WTC11 (cell line): ENCODE data around the gene PGM2L1. TPM values are rescaled to one million over a fixed set of nuclear protein-coding genes. Genes with fewer than 3 reads are reported as not detected.

ENCODE experiments used
- ATAC-seq: fragments of 200-7000 bp; cut with Tn5 transposase; 2 replicates; pipeline ENCODE4 v1.10.0; 2021; ENCODE audit warnings: mild to moderate bottlenecking, moderate library complexity
- CTCF ChIA-PET: fragments of 300-600 bp; sonication (Branson Sonifier 250); formaldehyde crosslinking; loops from one replicate; lab custom pipeline; 2021; ENCODE audit warnings: antibody characterized with exemption; lab: Charles Lee
- POLR2A ChIA-PET: fragments of 350-600 bp; sonication (Branson Sonifier 250); formaldehyde crosslinking; loops from one replicate; lab custom pipeline; 2021; ENCODE audit warnings: antibody characterized with exemption; lab: Charles Lee
- DNase-seq: peaks from one replicate; pipeline ENCODE4 v3.0.0; 2021; ENCODE audit warnings: low spot score
- H3K27ac Mint-ChIP-seq: 2 replicates; pipeline ENCODE4 v1.8.0; 2021; ENCODE audit warnings: mixed read lengths
- H3K27me3 Mint-ChIP-seq: 2 replicates; pipeline ENCODE4 v1.8.0; 2021; ENCODE audit warnings: low read depth, mild to moderate bottlenecking, moderate library complexity, mixed read lengths
- H3K36me3 Mint-ChIP-seq: 2 replicates; pipeline ENCODE4 v1.8.0; 2021; ENCODE audit warnings: mixed read lengths
- H3K4me1 Mint-ChIP-seq: 2 replicates; pipeline ENCODE4 v1.8.0; 2022; ENCODE audit warnings: mixed read lengths
- H3K4me3 Mint-ChIP-seq: 2 replicates; pipeline ENCODE4 v1.8.0; 2021; ENCODE audit warnings: mild to moderate bottlenecking, moderate library complexity, mixed read lengths
- H3K9me3 Mint-ChIP-seq: 2 replicates; pipeline ENCODE4 v1.8.0; 2021; ENCODE audit warnings: mixed read lengths
- ATF2 ChIP-seq: sonication (generic); formaldehyde crosslinking; IDR thresholded peaks from 2 replicates; pipeline ENCODE4 v1.8.1; 2022; ENCODE audit warnings: low read depth, missing genetic modification reagents, borderline replicate concordance
- ESRRA ChIP-seq: sonication (generic); formaldehyde crosslinking; IDR thresholded peaks from 2 replicates; pipeline ENCODE4 v1.8.1; 2022; ENCODE audit warnings: mild to moderate bottlenecking, missing genetic modification reagents, borderline replicate concordance
- GABPB1 ChIP-seq: sonication (generic); formaldehyde crosslinking; IDR thresholded peaks from 2 replicates; pipeline ENCODE4 v1.8.1; 2023; ENCODE audit warnings: mild to moderate bottlenecking, missing genetic modification reagents
- GRHL2 ChIP-seq: fragments of 250-450 bp; sonication (Bioruptor Pico); IDR thresholded peaks from 2 replicates; pipeline ENCODE4 v1.8.0; 2022; ENCODE audit warnings: mild to moderate bottlenecking, moderate library complexity; ENCODE audit not compliant: insufficient replicate concordance, severe bottlenecking
- GTF2I ChIP-seq: fragments of 250-450 bp; sonication (Bioruptor Pico); conservative IDR thresholded peaks from 2 replicates; pipeline ENCODE4 v1.4.0; 2021; ENCODE audit warnings: mild to moderate bottlenecking
- HMGA2 ChIP-seq: fragments of 250-450 bp; sonication (Bioruptor Pico); IDR thresholded peaks from 2 replicates; pipeline ENCODE4 v1.4.0; 2021; ENCODE audit warnings: mild to moderate bottlenecking, moderate library complexity
- JAZF1 ChIP-seq: fragments of 250-450 bp; sonication (Bioruptor Pico); IDR thresholded peaks from 2 replicates; pipeline ENCODE4 v1.9.0; 2021; ENCODE audit warnings: moderate library complexity, mild to moderate bottlenecking, inconsistent platforms
- NFYB ChIP-seq: sonication (generic); formaldehyde crosslinking; conservative IDR thresholded peaks from 2 replicates; pipeline ENCODE4 v1.8.0; 2022; ENCODE audit warnings: low read depth, missing genetic modification reagents
- NR2C2 ChIP-seq: sonication (generic); formaldehyde crosslinking; IDR thresholded peaks from 2 replicates; pipeline ENCODE4 v1.8.0; 2022; ENCODE audit warnings: mild to moderate bottlenecking, missing genetic modification reagents
- PRDM15 ChIP-seq: sonication (generic); formaldehyde crosslinking; IDR thresholded peaks from 2 replicates; pipeline ENCODE4 v1.8.0; 2022; ENCODE audit warnings: missing genetic modification reagents
- SMAD3 ChIP-seq: sonication (generic); formaldehyde crosslinking; IDR thresholded peaks from 2 replicates; pipeline ENCODE4 v1.8.0; 2022; ENCODE audit warnings: missing genetic modification reagents, mild to moderate bottlenecking, borderline replicate concordance
- SOX15 ChIP-seq: fragments of 250-450 bp; sonication (Bioruptor Pico); IDR thresholded peaks from 2 replicates; pipeline ENCODE4 v1.9.0; 2021; ENCODE audit warnings: mild to moderate bottlenecking
- USF1 ChIP-seq: sonication (generic); formaldehyde crosslinking; IDR thresholded peaks from 2 replicates; pipeline ENCODE4 v1.8.0; 2022; ENCODE audit warnings: mild to moderate bottlenecking, missing genetic modification reagents
- ZNF121 ChIP-seq: sonication (generic); formaldehyde crosslinking; IDR thresholded peaks from 2 replicates; pipeline ENCODE4 v1.8.0; 2023; ENCODE audit warnings: missing genetic modification reagents
- ZNF423 ChIP-seq: fragments of 250-450 bp; sonication (Bioruptor Pico); IDR thresholded peaks from 2 replicates; pipeline ENCODE4 v2.1.2; 2022; ENCODE audit warnings: mild to moderate bottlenecking, moderate library complexity
- total RNA-seq: library from RNA; stranded (reverse); gene quantifications from 3 replicates; pipeline ENCODE4 v1.2.3, GENCODE V29; 2021
- TF ChIP-seq, protein P1 (sequence below): sonication (generic); formaldehyde crosslinking; IDR thresholded peaks from 2 replicates; pipeline ENCODE4 v1.8.1; 2023; ENCODE audit warnings: mild to moderate bottlenecking, moderate library complexity, missing genetic modification reagents
- TF ChIP-seq, protein P2 (sequence below): sonication (generic); formaldehyde crosslinking; IDR thresholded peaks from 2 replicates; pipeline ENCODE4 v1.8.0; 2022; ENCODE audit warnings: mild to moderate bottlenecking, missing genetic modification reagents

Gene PGM2L1
- total RNA-seq, 1 experiment from 2014 or later, result 34.1 TPM

- POLR2A ChIA-PET, result interaction anchor here (0.8 kb wide), 1 partner anchor 23 kb away, joined by 3 read pairs; no protein-coding TSS in a partner anchor
Observed at GRCh38 chr11:74412733-74413359, 14.6 kb upstream of the PGM2L1 start.

More at GRCh38 chr11:74412733-74413359, 14.6 kb upstream of the PGM2L1 start:
- no peak for ATAC-seq
- DNase-seq, result no peak
- H3K27me3 Mint-ChIP-seq, result no peaks in the 10 kb centered on the region
- CTCF ChIA-PET, result interaction anchor here (0.8 to 2.2 kb wide), 2 partner anchors 37 to 41 kb away, joined by 3 to 7 read pairs; no protein-coding TSS in a partner anchor
- H3K9me3 Mint-ChIP-seq, result no peaks in the 10 kb centered on the region
- H3K36me3 Mint-ChIP-seq, result no peaks in the 10 kb centered on the region
- peaks cover 10% of the 10 kb centered on the region for H3K4me1 Mint-ChIP-seq
- no peak overlapping the region for H3K4me3 Mint-ChIP-seq
- TF ChIP-seq ESRRA (CRISPR knock-in tag) (no peak), SOX15 (CRISPR knock-in tag) (no peak), ATF2 (CRISPR knock-in tag) (no peak), GRHL2 (CRISPR knock-in tag) (no peak), ZNF121 (CRISPR knock-in tag) (no peak), USF1 (no peak), JAZF1 (no peak), NR2C2 (CRISPR knock-in tag) (no peak), GTF2I (CRISPR knock-in tag) (no peak), PRDM15 (CRISPR knock-in tag) (no peak), SMAD3 (CRISPR knock-in tag) (no peak), HMGA2 (CRISPR knock-in tag) (no peak), NFYB (CRISPR knock-in tag) (no peak), GABPB1 (CRISPR knock-in tag) (no peak), ZNF423 (CRISPR knock-in tag) (no peak)
- TF ChIP-seq, protein P1, sequence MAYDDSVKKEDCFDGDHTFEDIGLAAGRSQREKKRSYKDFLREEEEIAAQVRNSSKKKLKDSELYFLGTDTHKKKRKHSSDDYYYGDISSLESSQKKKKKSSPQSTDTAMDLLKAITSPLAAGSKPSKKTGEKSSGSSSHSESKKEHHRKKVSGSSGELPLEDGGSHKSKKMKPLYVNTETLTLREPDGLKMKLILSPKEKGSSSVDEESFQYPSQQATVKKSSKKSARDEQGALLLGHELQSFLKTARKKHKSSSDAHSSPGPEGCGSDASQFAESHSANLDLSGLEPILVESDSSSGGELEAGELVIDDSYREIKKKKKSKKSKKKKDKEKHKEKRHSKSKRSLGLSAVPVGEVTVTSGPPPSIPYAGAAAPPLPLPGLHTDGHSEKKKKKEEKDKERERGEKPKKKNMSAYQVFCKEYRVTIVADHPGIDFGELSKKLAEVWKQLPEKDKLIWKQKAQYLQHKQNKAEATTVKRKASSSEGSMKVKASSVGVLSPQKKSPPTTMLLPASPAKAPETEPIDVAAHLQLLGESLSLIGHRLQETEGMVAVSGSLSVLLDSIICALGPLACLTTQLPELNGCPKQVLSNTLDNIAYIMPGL (CRISPR knock-in tag), result no peak
- TF ChIP-seq, protein P2, sequence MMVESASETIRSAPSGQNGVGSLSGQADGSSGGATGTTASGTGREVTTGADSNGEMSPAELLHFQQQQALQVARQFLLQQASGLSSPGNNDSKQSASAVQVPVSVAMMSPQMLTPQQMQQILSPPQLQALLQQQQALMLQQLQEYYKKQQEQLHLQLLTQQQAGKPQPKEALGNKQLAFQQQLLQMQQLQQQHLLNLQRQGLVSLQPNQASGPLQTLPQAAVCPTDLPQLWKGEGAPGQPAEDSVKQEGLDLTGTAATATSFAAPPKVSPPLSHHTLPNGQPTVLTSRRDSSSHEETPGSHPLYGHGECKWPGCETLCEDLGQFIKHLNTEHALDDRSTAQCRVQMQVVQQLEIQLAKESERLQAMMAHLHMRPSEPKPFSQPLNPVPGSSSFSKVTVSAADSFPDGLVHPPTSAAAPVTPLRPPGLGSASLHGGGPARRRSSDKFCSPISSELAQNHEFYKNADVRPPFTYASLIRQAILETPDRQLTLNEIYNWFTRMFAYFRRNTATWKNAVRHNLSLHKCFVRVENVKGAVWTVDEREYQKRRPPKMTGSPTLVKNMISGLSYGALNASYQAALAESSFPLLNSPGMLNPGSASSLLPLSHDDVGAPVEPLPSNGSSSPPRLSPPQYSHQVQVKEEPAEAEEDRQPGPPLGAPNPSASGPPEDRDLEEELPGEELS (CRISPR knock-in tag), result no peak
- no peak overlapping the region for H3K27ac Mint-ChIP-seq
